GM23338 (cell line): ENCODE results near the gene SNCA. TPM values are rescaled to one million over a fixed set of nuclear protein-coding genes. Genes with fewer than 3 reads are reported as not detected.

ENCODE experiments used
- ATAC-seq: fragments of 200-7000 bp; cut with Tn5 transposase; 3 replicates; pipeline ENCODE4 v1.9.1; 2020
- DNase-seq: peaks from one replicate; pipeline ENCODE4 v3.0.0-alpha.2; 2015; ENCODE audit warnings: low spot score
- H2AFZ ChIP-seq: fragments of 200-600 bp; sonication (generic); 2 replicates; pipeline ENCODE4 v1.8.0; 2016; ENCODE audit warnings: antibody characterized with exemption, mild to moderate bottlenecking, moderate library complexity
- H3F3A ChIP-seq: fragments of 200-600 bp; sonication (generic); replicated peaks from 2 replicates; pipeline ENCODE4 v1.8.0; 2017; ENCODE audit warnings: antibody characterized with exemption, mixed run types, low read depth
- H3K27ac ChIP-seq: fragments of 200-600 bp; sonication (generic); 2 replicates; pipeline ENCODE4 v1.6.1; 2016; ENCODE audit warnings: low read depth
- H3K27me3 ChIP-seq: fragments of 200-600 bp; sonication (generic); 2 replicates; pipeline ENCODE4 v1.8.0; 2016; ENCODE audit warnings: mild to moderate bottlenecking, mixed run types, moderate library complexity; ENCODE audit not compliant: insufficient read depth
- H3K36me3 ChIP-seq: fragments of 200-600 bp; sonication (generic); 2 replicates; pipeline ENCODE4 v1.8.0; 2016; ENCODE audit warnings: mild to moderate bottlenecking; ENCODE audit not compliant: insufficient read depth
- H3K4me1 ChIP-seq: fragments of 200-600 bp; sonication (generic); 2 replicates; pipeline ENCODE4 v1.8.0; 2016; ENCODE audit warnings: mild to moderate bottlenecking, moderate library complexity; ENCODE audit not compliant: insufficient read depth
- H3K4me2 ChIP-seq: fragments of 200-600 bp; sonication (generic); 2 replicates; pipeline ENCODE4 v1.7.1; 2017; ENCODE audit warnings: mixed run types
- H3K4me3 ChIP-seq: fragments of 200-600 bp; sonication (generic); 2 replicates; pipeline ENCODE4 v1.6.1; 2016; ENCODE audit warnings: mixed run types
- H3K79me2 ChIP-seq: fragments of 200-600 bp; sonication (generic); replicated peaks from 2 replicates; pipeline ENCODE4 v1.8.0; 2017; ENCODE audit warnings: mild to moderate bottlenecking; ENCODE audit not compliant: insufficient read depth
- H3K9me2 ChIP-seq: fragments of 200-600 bp; sonication (generic); 2 replicates; pipeline ENCODE4 v1.8.0; 2017; ENCODE audit not compliant: insufficient read depth
- H4K20me1 ChIP-seq: fragments of 200-600 bp; sonication (generic); replicated peaks from 2 replicates; pipeline ENCODE4 v1.8.0; 2017; ENCODE audit warnings: mild to moderate bottlenecking; ENCODE audit not compliant: insufficient read depth
- H3K27ac Mint-ChIP-seq: 2 replicates; pipeline ENCODE4 v1.8.0; 2020; ENCODE audit warnings: inconsistent platforms, mild to moderate bottlenecking, moderate library complexity, mixed read lengths
- H3K27me3 Mint-ChIP-seq: 3 replicates; pipeline ENCODE4 v1.8.0; 2022; ENCODE audit warnings: low read depth, mild to moderate bottlenecking, moderate library complexity, mixed read lengths, inconsistent platforms; ENCODE audit not compliant: insufficient read depth, poor library complexity
- H3K36me3 Mint-ChIP-seq: 3 replicates; pipeline ENCODE4 v1.8.0; 2021; ENCODE audit warnings: low read depth, mild to moderate bottlenecking, inconsistent platforms, moderate library complexity, mixed read lengths
- H3K4me1 Mint-ChIP-seq: 3 replicates; pipeline ENCODE4 v1.8.0; 2020; ENCODE audit warnings: mild to moderate bottlenecking, inconsistent platforms, mixed read lengths
- H3K4me3 Mint-ChIP-seq: 3 replicates; pipeline ENCODE4 v1.8.0; 2021; ENCODE audit warnings: moderate library complexity, mild to moderate bottlenecking, inconsistent platforms, mixed read lengths
- H3K9me3 Mint-ChIP-seq: 3 replicates; pipeline ENCODE4 v1.8.0; 2020; ENCODE audit warnings: moderate library complexity, mild to moderate bottlenecking, inconsistent platforms, mixed read lengths
- CREB1 ChIP-seq: fragments of 250-450 bp; sonication (Bioruptor Pico); IDR thresholded peaks from 2 replicates; pipeline ENCODE4 v1.5.0; 2020; ENCODE audit warnings: low read depth, mild to moderate bottlenecking, moderate library complexity
- ETS1 ChIP-seq: IDR thresholded peaks from 2 replicates; pipeline ENCODE4 v1.6.1; 2016; ENCODE audit warnings: antibody characterized with exemption
- EZH2 ChIP-seq: fragments of 200-600 bp; sonication (generic); IDR thresholded peaks from one replicate; pipeline ENCODE4 v1.8.0; 2017; ENCODE audit warnings: antibody characterized with exemption, mild to moderate bottlenecking, low read depth; ENCODE audit not compliant: unreplicated experiment
- EZH2phosphoT487 ChIP-seq: fragments of 200-600 bp; sonication (generic); IDR thresholded peaks from one replicate; pipeline ENCODE4 v1.8.1; 2018; ENCODE audit warnings: antibody characterized with exemption; ENCODE audit not compliant: unreplicated experiment
- JUNB ChIP-seq: IDR thresholded peaks from one replicate; pipeline ENCODE4 v1.6.1; 2016; ENCODE audit warnings: antibody characterized with exemption; ENCODE audit not compliant: unreplicated experiment
- NANOG ChIP-seq: IDR thresholded peaks from 2 replicates; pipeline ENCODE4 v1.6.1; 2016; ENCODE audit warnings: antibody characterized with exemption, borderline replicate concordance
- POLR2AphosphoS5 ChIP-seq: IDR thresholded peaks from 2 replicates; pipeline ENCODE4 v1.6.1; 2016; ENCODE audit warnings: antibody characterized with exemption, low read depth
- REST ChIP-seq: IDR thresholded peaks from one replicate; pipeline ENCODE4 v1.6.1; 2018; ENCODE audit warnings: antibody characterized with exemption; ENCODE audit not compliant: unreplicated experiment
- STAT1 ChIP-seq: IDR thresholded peaks from one replicate; pipeline ENCODE4 v1.6.1; 2016; ENCODE audit warnings: antibody characterized with exemption; ENCODE audit not compliant: unreplicated experiment
- ZNF114 ChIP-seq: fragments of 250-450 bp; sonication (Bioruptor Pico); IDR thresholded peaks from 2 replicates; pipeline ENCODE4 v1.5.0; 2020; ENCODE audit warnings: mild to moderate bottlenecking, moderate library complexity
- ZNF331 ChIP-seq: fragments of 250-450 bp; sonication (Bioruptor Pico); IDR thresholded peaks from 2 replicates; pipeline ENCODE4 v1.5.0; 2020; ENCODE audit warnings: low read depth, mild to moderate bottlenecking, moderate library complexity
- ZNF462 ChIP-seq: fragments of 250-450 bp; sonication (Bioruptor Pico); IDR thresholded peaks from 2 replicates; pipeline ENCODE4 v1.5.0; 2020; ENCODE audit warnings: mild to moderate bottlenecking, moderate library complexity
- polyA plus RNA-seq: library from polyadenylated mRNA; unstranded; fragments of >200 nt; fragmentation: Nextera tagmentation; extraction: Ambion mirVana; gene quantifications from 2 replicates; pipeline ENCODE4 v1.2.1, GENCODE V29; 2016
- total RNA-seq: library from RNA; depleted of rRNA; stranded (reverse); fragments of >200 nt; shearing (Covaris generic); gene quantifications from 2 replicates; pipeline ENCODE4 v1.2.3, GENCODE V29; 2014
- TF ChIP-seq, protein P1 (sequence below), 2 experiments: fragments of 200-600 bp in 1 of 2; sonication (generic) in 1 of 2; conservative IDR thresholded peaks; 2 replicates each; pipeline versions ENCODE4 v1.5.1 to v1.6.1; 2016 to 2017; ENCODE audit warnings: antibody characterized with exemption in 2 of 2, low read depth in 2 of 2, mild to moderate bottlenecking in 2 of 2, moderate library complexity in 1 of 2

The SNCA gene
- total and polyA plus RNA-seq, 2 experiments from 2014 or later, result 15.6 to 31.1 TPM

- ATAC-seq, result no peak
- H3K27me3 Mint-ChIP-seq, result no peaks in the 10 kb centered on the region
Measured at GRCh38 chr4:89799071-89799470, 37.9 kb downstream of the SNCA start.

More at GRCh38 chr4:89799071-89799470, 37.9 kb downstream of the SNCA start:
- Mint-ChIP-seq H3K4me1 (no peaks in the 10 kb centered on the region), H3K27ac (no peak overlapping the region), H3K4me3 (no peak overlapping the region), H3K36me3 (no peaks in the 10 kb centered on the region), H3K9me3 (no peaks in the 10 kb centered on the region)
- no peaks in the 10 kb centered on the region for H3K9me2 ChIP-seq
- H4K20me1 ChIP-seq, result no peaks in the 10 kb centered on the region
- no peak overlapping the region for H3K27ac ChIP-seq
- no peak for DNase-seq
- no peaks in the 10 kb centered on the region for H3K79me2 ChIP-seq
- H3K4me1 ChIP-seq, result no peaks in the 10 kb centered on the region
- H2AFZ ChIP-seq, result no peak overlapping the region
- no peak overlapping the region for H3K4me2 ChIP-seq
- H3K27me3 ChIP-seq, result no peaks in the 10 kb centered on the region
- no peak overlapping the region for H3K4me3 ChIP-seq
- TF ChIP-seq CREB1 (CRISPR knock-in tag) (no peak), REST (no peak), NANOG (no peak), POLR2AphosphoS5 (no peak), ETS1 (no peak), EZH2 (no peak), ZNF114 (CRISPR knock-in tag) (no peak), ZNF331 (CRISPR knock-in tag) (no peak), EZH2phosphoT487 (no peak), JUNB (no peak), STAT1 (no peak), ZNF462 (no peak)
- TF ChIP-seq, protein P1, sequence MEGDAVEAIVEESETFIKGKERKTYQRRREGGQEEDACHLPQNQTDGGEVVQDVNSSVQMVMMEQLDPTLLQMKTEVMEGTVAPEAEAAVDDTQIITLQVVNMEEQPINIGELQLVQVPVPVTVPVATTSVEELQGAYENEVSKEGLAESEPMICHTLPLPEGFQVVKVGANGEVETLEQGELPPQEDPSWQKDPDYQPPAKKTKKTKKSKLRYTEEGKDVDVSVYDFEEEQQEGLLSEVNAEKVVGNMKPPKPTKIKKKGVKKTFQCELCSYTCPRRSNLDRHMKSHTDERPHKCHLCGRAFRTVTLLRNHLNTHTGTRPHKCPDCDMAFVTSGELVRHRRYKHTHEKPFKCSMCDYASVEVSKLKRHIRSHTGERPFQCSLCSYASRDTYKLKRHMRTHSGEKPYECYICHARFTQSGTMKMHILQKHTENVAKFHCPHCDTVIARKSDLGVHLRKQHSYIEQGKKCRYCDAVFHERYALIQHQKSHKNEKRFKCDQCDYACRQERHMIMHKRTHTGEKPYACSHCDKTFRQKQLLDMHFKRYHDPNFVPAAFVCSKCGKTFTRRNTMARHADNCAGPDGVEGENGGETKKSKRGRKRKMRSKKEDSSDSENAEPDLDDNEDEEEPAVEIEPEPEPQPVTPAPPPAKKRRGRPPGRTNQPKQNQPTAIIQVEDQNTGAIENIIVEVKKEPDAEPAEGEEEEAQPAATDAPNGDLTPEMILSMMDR (conservative IDR thresholded peaks at IDR 0.05; ENCODE audit: low read depth in 2 of 2), result no peak
- no peaks in the 10 kb centered on the region for H3F3A ChIP-seq
- no peaks in the 10 kb centered on the region for H3K36me3 ChIP-seq
